ENCODE measurements around the gene CEP112.

The CEP112 gene

DNA sequence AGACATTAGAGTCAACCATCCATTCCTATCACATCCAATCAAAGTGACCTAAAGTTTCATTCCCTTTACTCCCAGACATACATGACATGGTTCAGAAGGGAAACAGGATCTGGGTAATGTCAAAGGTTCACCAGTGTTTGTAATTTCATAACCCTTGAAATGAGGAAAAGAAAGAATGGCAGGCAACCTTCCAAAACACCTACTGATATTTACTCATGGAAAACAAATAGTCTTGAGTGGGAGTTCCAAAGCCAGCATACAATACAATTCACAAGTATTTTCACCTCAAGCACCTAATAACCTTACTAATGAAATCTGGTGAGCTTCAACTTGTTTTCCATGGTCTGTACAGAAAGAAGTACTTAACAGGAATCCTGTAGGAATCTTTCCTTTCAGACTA is 557.9 kb downstream of the CEP112 start:
- DNase-seq (ENCODE audit: low read depth) = no peak

DNA sequence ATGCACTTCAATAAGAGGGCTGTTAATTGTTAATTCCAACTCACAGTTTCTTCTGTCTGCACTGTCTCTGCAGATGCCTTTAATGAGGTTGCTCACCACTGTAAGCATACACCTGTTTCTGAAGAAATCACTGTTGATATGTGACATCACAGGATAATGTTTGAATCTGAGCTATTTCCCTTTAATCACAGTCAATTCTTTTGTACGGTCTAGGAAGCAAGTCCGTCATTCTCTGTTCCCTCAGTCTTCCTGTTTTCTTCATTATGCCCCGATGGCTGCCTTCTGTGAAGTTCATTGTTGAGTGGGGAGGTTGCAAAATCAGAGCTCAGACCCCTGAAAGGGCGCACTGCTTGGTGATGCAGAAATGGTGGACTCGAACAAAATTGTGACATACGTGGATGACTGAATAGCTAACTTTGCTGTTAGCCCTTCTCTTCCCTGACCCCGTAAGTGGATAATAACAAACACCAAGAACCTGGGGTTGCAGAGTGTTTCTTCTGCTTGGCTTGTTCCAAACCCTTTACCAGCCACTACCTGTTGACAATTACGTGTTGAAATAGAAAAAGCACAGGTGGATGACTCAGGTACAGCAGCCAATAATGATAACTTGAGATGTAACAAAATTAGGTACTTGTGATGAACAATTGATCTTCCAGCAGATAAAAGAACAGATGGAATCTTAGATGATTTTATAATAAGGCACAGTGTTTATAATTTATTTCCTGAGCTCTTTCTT is 558.6 kb downstream of the CEP112 start:
- no peak for DNase-seq (ENCODE audit: low read depth)

DNA sequence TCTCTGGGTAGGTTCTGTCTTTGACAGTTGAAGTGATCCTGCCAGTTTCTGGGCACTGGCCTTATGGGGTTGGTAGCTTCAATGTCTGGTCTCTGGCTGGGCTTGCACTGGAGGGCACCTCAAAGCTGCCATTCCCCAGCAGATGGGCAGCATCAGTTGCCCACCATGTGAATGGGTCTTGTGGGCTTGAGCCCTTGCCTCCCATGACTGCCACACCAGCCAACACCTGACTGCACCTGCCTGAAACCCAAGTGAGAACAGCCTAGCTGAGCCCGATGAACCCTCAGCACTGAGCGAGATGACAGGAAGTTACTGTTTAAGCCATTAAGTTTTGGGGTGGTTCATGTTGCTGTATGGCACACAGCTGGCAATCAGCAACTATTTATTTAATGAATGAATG is 561.4 kb downstream of the CEP112 start:
- no peak for DNase-seq (ENCODE audit: low read depth)

DNA sequence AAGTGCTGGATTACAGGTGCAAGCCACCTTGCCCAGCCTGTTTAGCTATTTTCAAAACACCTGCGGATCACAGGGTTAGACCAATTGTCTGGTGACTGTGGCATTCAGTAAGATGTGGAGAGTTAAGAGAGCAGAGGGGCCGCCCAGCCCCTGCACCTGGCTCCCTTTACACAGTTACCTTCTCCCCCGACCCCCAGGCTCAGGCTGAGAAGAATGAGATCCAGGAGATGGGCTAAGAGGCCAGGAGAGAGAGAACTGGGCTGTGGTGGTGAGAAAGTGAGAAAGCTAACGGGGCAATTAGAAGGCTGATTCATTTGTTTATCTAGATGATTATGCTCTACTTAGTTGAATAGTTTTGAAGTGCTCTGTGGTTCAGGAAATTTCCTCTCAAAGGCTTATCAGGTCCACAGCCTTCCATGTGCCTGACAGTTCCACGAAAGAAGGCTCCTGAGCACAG is 562.7 kb downstream of the CEP112 start:
- no peak for DNase-seq (ENCODE audit: low read depth)

DNA sequence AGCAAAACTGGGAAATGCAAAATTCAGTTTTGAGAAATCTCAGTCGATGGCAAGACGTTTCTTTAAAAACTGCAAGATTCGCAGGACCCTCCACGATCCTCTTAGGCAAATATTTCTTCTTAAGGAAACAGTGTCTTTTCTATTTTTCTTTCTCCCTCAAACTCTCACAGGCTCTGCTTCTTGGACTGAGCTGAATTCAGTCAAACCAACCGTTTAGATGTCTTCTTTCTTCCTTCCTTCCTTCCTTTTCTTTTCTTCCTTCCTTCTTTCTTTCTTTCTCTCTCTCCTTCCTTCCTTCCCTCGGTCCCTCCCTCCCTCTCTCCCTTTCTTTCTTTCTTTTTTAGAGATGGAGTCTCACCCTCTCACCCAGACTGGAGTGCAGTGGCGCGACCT is 563.3 kb downstream of the CEP112 start:
- DNase-seq (ENCODE audit: low read depth) = no peak

DNA sequence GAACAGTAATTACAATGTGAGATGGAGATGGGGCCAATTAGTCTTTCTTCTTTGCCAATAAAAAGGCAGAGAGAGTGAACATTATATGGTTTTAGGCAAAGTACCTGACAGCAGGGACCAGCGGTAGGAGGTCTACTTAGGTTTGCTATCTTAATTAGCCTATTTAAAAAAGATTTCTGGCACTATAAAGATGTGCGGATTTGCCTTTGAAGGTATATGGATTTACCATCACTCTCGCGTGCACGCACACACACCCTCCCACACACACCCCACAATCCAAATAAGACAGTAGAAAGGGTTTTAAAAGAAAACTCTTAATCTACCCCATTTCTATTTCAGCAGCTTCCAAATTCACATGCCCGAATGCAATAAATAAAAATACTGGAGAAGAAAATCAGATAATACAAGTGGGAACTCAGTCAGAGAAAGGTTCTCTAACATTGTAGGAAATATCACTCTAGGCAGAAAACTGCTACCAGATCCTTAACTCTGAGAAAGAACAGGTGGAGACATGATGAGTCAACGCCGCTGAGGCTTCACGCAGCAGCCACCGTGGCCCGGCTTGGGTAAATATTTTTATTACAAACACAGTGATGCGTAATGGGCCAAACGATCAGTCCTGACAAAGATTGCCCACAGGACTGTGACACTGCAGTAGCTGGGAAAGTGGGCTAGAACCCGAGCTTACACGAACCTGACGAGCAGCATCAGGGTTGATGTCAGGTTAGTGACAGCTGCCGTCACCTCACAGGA is 563.9 kb downstream of the CEP112 start:
- DNase-seq (ENCODE audit: low read depth) = no peak

DNA sequence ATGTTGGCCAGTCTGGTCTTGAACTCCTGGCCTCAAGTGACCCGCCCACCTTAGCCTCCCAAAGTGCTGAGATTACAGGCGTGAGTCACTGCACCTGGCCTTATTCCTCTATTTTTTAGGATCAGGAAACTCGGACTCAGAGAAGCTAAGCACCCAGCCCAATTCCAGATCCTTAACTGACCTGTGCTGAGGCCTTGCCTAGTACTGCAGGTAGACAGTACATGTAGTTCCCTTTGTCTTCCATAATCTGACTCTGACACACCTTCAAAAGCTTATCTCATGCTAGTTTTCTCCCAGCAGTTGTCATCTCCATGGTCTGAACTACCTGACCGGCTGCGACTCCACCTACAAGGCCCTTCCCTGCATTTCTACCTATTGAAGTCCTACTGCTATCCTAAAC is 564.8 kb downstream of the CEP112 start:
- no peak for DNase-seq (ENCODE audit: low read depth)

DNA sequence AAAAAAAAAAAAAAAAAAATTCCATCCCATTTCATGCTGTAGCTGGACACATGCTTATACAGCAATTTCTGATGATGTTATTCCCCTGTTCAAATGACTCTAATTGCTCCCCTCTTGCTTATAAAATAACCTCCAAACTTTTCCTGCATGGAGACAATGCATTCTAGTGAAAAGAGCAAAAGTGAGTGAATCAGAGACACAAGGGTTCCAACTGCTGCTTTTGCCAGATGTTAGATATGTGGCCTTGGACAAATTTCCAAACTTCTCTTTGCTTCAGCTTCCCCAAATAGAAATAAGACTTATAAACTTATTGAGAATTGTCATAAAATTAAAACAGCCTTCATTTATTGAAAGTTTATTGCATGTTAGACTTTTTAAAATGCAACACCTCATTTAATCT is 565.5 kb downstream of the CEP112 start:
- no peak for DNase-seq (ENCODE audit: low read depth)

DNA sequence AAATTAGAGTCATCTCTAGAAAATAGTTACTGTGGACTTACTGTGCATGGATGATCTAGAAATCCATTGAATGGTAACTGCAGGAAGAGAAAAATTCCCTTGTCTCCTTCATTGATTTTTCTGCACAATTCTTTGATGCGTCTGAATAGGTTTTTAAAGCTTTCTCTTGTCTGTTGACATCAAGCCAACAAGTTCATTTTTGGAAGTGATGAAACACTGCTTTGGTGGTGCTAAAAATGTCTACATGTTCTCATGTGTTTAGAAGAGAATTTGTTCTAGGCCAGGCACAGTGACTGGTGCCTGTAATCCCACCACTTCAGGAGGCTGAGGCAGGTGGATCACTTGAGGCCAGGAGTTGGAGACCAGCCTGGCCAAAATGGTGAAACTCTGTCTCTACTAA is 573.4 kb downstream of the CEP112 start:
- DNase-seq (ENCODE audit: low read depth) = no peak

DNA sequence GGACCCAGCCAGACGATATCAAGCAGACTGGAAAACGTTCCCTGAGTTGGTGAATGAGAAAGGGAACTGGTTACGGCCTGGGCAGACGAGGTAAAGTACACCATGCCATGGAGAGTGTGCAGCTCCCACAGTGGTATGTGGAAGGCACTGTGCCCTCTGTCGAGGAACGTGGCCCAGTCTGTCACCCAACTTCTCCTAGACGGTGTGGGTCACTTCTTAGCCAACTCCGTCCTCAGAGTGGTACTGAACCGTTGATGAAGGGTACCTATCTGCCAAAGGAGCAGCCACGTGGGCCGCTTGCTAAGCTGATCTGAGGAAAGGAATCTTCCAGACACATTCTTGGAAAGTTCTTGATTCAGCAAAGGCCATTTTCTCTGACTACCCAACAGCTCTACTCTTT is 574.4 kb downstream of the CEP112 start:
- no peak for DNase-seq (ENCODE audit: low read depth)

DNA sequence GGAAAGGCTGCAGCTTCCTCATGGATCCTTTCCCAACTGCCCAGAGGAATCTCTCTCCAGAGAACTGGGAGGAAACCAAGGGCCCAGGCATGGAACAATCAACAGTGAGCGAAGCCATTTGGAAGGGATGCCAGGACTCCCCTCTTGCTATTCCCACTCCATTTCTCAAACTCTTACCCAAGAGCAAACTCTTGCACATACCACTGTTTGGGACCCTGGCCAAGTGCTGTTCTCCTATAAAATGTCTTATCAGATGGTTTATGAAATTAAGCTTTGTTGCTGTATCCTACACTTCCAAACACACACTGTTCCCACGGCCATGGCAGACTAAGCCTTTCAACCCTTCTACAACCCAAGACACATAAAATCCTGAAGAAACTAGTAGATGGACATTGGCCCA is 582.2 kb downstream of the CEP112 start:
- no peak for DNase-seq (ENCODE audit: low read depth)

DNA sequence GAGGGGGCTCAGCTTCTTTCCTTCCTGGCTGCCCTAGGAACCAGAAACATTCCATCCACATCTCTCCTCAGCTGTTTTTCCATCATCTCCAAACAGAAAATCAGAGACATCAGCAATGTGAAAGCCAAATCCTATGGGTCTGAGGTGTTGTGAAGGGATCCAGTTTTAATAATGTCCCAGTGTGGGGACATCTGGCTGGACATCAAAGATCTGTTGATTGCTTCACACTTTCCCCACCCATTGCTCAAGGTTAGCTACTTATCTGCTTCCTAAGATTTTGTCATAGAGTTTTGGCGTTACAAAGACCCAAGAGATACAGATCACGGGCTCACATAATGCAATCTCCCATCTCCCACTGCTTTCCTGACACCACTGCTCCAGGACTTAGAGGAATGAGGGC is 582.6 kb downstream of the CEP112 start:
- DNase-seq (ENCODE audit: low read depth) = no peak

DNA sequence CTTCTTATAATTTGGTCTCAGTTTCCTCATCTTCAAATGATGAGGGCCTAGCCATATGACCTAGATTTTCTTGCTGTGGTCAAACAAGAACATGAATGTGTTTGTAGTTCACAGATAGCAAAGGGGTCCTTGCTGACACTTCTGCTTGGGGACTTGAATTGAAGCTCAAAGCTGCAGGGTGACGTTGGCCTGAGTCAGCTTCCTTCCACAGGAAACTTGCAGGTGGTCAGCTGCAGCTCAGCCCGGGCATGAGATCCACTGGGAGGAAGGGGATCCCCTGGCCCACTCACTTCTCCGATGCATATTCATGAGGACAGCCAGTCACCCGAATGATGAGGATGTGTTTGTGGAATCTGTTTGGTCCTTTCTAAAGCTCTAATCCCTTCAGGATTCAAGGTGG is 587.9 kb downstream of the CEP112 start:
- DNase-seq (ENCODE audit: low read depth) = no peak

DNA sequence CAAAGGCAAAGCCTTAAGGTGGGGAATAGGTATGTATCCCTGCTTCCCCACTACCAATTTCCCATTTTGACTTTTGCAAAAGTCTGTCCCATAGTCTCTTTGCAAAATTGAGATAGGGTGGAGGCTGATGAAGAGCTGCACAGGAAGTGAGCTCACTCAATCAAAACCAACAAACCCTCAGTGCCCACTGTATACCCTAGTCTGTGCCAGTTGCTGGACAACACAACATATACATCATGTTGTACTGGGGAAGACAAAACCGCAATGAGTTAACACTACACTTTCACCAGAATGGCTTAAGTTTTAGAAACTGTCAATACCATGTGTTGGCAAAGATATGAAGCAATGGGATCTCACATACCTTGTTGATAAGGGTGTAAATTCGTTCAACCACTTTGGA is 590.1 kb downstream of the CEP112 start:
- no peak for DNase-seq (ENCODE audit: low read depth)

DNA sequence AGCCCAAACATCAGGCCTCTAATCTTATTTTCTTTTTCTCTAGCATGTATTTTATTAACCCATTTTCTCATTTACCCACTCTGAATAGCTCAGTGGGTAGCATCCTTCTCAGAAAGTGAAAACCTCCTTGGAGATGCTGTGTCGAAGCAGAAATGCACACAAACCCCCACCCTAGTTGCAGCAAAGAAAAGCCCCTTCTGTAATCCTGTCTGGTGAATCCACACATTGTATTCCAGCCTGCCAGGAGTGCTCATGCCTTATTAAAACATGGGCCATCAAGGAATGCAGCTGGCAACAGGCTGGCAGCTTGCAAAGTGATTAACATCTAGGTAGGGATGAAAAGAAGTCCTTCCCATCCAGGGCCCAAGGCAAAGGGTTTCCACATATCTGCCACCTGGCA is 590.8 kb downstream of the CEP112 start:
- no peak for DNase-seq (ENCODE audit: low read depth)

DNA sequence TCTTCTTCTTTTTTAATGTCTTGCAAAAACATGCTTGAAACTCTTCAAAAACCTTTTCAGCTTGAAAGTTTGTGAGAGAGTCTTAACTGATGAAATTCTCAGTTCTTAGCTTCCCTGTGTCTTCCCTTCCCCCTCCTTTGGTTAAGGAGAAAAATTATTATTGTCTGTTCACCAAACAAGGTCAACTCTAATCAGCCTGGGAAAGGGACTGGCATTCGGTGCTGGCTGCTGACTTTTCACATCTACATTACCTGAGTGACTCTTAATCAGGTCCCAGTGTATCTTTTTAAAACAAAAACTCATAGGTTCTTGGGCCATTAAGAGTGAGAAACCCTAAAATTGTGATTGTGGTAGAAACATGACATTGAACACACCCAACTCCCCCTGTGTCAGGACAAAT is 591.4 kb downstream of the CEP112 start:
- no peak for DNase-seq (ENCODE audit: low read depth)

DNA sequence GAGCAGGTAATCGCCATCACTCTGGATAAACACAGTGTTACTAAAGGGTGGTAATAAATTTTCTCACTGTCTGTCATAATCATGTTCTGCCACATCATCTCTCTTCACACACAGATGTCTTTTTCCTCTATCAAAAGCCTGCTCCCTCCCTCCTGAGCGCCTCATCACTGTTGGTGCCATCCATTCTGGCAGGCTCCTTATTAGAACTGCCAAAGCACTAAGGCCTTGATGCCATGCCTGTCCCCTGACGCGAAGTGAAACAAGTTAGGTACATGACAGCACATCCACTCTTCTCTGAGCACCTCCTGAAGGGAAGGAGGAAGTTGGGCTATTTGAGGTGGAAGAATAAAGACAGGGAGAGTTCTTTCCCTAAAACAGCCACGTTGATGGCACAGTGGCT is 592.3 kb downstream of the CEP112 start:
- DNase-seq (ENCODE audit: low read depth) = no peak

DNA sequence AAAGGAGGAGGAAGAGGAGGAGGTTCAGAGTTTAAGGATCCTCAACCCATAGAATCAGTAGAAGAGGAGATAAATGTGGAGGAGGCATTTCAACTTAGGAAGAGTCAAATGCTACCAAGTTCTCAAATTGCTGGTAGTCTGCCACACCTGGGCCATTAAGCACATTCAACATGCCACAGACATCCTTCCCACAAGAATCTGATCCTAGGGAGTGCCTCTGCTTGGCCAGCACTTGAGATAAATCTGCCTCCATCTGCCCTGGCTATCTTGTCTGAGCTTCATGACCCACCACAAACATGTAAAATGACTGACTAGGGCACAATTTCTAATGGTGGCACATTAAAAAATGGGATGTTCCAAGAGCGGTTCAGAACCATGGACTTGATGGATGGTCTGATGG is 593.2 kb downstream of the CEP112 start:
- no peak for DNase-seq (ENCODE audit: low read depth)

DNA sequence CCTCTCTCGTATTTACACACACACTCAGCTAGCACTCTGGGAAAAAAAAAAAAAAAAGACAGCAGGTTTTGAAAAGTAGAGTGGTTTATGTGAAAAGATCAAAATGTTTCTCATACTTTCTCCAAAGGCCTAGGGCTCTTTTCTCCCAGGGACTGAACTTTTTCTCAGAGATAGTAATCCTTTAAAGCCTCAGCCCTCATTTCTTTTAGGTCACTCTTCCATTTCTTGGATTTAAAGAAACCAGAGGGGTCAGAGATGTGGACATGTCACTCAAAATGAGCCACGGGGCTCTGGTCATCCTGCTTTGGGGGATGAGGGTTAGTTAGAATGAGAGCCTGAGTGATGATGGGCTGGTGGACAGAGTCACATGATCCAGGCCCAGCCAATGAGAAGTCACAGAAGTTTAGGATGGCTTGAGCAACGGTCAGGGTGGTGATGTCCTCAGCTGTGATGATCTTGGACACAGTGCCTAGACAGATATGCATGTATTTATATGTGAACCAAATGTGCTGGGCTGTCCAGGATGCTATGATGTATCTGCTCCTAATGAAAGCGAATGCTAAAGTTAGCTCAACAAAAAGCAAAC is 596.8 kb downstream of the CEP112 start:
- DNase-seq (ENCODE audit: low read depth) = no peak

DNA sequence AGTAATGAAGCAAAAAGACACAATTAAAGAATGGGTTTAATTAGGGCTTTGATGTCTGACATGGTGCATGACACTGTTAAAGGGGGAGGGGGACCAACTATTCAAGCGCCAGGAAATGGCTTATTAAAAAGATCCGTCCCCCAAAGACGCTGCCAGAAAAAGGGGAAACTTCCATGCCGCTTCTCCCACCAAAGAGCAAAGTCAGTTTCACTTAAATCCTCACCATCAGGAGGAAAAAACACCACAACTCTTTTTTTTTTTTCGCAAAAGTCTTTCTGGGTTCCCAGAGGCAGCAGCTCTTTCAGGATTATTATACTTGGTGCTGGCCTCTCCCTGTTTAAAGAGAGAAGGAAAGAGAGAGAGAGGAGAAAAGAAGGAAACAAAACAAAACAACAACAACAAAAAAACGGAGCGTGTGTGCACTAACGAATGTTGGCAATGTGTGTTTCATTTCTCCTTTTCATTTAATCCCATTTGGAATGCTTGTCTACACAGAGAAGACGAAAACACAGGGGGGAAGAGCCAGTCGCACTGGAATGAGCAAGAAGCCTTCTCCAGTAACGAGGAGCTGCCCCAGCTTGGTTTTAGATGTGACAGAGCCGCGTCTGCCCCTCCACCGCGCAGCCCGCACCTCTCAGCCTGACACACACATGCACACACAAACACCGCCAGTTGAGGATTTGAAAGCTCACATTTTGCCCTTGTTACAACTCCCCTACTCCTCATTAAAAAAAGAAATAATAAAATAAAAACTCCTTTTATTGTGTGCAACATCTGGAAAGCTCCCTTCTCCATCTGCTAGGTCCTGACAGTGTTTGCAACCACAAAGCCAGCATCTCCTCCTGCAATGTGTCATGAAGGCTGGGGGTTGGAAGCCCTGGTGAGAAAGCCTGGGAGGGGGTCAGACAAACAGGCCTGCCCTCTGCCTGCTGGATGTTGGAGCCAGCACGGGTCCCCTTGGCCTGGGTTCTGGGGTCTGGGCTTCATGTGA is 597.8 kb downstream of the CEP112 start:
- DNase-seq (ENCODE audit: low read depth) = no peak

DNA sequence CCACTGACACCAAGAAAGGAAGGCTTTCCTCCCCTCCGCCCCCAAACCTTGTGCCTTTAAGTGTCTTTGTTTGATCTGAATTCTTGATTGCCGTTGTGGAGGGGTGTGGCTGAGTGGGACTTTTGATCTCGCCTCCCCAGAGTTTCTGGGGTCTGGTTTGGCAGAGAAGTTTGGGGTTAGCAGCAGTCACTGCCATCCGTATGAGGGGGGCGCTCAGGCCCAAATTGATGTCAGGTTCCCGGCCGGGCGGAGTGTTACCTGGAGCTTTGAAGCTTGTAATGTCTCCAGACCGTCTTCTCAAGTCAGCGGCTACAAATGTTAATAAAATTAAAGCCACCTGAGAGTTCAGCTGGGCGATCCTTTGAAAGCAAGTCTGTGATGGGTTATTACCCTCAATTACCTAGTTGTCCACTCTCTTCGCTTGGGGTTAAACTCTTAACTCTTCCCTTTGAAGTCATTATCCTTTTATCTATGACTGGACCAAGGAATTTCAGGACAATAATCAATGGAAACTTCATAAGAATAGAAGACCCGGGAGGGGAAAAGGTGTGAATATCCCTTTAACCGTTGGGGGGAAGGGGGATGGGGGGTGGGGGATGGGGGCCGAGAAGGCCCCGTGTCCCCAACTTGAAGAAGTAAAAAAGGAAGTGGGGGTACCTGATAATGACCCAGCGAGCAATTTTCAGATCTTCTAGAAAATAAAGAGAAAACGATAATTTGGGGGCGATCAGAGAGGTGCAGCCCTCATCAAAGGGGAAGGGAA is 598.7 kb downstream of the CEP112 start:
- no peak for DNase-seq (ENCODE audit: low read depth)
